AG10803 (cell line): ENCODE measurements around the gene APCDD1.

ENCODE experiments used
- DNase-seq: peaks from one replicate; pipeline ENCODE4 v3.0.0; 2010; ENCODE audit warnings: low read depth
- H3K4me3 ChIP-seq: 2 replicates; pipeline ENCODE4 v1.5.1; 2011; ENCODE audit warnings: mild to moderate bottlenecking, low read length, control low read depth
- CTCF ChIP-seq: conservative IDR thresholded peaks from 2 replicates; pipeline ENCODE4 v1.5.1; 2011; ENCODE audit warnings: mild to moderate bottlenecking, low read length, control low read depth, inconsistent platforms

The APCDD1 gene

DNA sequence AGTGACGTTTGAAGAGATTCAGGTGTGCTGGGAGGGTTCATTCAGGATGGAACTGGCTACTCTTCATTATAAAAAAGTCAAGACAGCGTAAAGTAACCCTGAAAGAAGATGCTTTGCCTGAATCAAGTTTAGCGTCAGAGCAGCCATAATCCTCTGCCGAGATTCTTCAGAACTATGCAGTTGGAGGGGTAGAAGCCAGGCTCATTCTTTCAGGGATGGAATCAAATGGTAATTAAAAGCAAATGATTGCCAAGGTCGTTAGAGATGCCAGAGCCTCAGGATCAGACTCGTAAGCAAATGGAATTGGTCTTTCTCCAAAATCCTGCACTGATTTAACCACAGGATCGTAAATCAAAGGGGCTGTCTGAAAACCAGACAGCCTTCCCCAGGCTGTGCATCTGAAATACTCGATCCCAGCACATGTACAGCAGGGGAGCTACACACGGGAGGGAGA lies 21.9 kb downstream of the APCDD1 start:
- TF ChIP-seq CTCF, result no peak
- DNase-seq, result peak; percentile 90
- no peak overlapping the region for H3K4me3 ChIP-seq

GRCh38 chr18:10477121-10477862 lies 22.9 kb downstream of the APCDD1 start:
- H3K4me3 ChIP-seq, result no peak overlapping the region
- no peak for TF ChIP-seq CTCF
- DNase-seq, result no peak

DNA sequence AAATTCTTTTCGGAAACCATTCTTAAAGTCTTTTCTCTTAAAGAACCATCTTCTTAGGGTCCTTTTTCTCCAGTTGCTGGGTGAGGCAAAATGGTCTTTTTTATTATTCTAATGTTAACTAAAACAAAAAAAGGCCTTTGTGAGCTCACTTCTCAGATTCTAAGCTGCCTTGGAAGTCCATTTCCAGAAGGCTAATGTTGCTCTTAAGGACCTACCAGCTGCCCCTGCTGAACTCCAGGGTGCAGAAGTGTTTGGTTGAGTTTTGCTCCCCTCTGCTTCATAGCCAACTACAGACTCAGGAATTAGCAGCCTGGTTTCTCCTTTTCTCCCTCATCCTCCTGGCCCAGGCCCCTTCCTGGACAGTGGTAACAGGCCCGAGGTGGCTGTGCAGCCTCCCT lies 23.4 kb downstream of the APCDD1 start:
- H3K4me3 ChIP-seq, result no peak overlapping the region
- TF ChIP-seq CTCF, result no peak
- no peak for DNase-seq

DNA sequence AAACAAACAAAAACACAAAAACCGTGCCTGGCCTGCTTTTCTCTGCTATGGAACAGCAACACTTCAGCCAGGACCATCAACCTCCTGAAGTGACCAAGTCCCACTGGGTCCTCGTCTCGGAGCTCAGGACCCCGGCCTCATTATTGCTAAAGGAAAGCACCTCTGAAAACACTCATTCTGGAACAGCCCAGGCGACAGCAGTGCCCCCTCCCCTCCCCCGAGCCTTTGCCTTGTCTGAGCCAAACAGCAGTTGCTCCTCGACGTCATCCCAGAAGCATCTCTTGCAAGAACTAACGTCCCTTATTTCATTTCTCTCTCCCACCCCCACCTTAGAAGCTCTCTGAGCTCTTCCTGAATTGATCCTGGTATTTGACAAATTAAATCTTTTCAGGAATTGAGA lies 27.4 kb downstream of the APCDD1 start:
- TF ChIP-seq CTCF, result no peak
- no peak overlapping the region for H3K4me3 ChIP-seq
- no peak for DNase-seq

GRCh38 chr18:10482363-10482984 lies 28.0 kb downstream of the APCDD1 start:
- no peak for TF ChIP-seq CTCF
- no peak overlapping the region for H3K4me3 ChIP-seq

GRCh38 chr18:10482985-10483949 lies 28.8 kb downstream of the APCDD1 start:
- no peak for DNase-seq
- no peak overlapping the region for H3K4me3 ChIP-seq

More at GRCh38 chr18:10482363-10482984, 28.0 kb downstream of the APCDD1 start:
- DNase-seq, result no peak

More at GRCh38 chr18:10482985-10483949, 28.8 kb downstream of the APCDD1 start:
- no peak for TF ChIP-seq CTCF
